Breast epithelium (tissue), 3 donors: Measurements from ENCODE around the gene C19orf85.

ENCODE experiments used
- POLR2A ChIP-seq: fragments of 450-650 bp; IDR thresholded peaks from one replicate; pipeline ENCODE4 v1.6.1; 2016; ENCODE audit warnings: antibody characterized with exemption, mild to moderate bottlenecking, moderate library complexity
- POLR2AphosphoS5 ChIP-seq, 3 donors: sonication (generic); formaldehyde crosslinking; IDR thresholded peaks; one replicate each; pipeline ENCODE4 v1.6.1; 2017; ENCODE audit warnings: antibody characterized with exemption in 3 of 3
- TF ChIP-seq, protein P1 (sequence below), 3 donors: fragments of 450-650 bp; IDR thresholded peaks; one replicate each; pipeline ENCODE4 v1.5.1; 2016 to 2017; ENCODE audit warnings: antibody characterized with exemption in 3 of 3, mild to moderate bottlenecking in 3 of 3, moderate library complexity in 3 of 3

DNA sequence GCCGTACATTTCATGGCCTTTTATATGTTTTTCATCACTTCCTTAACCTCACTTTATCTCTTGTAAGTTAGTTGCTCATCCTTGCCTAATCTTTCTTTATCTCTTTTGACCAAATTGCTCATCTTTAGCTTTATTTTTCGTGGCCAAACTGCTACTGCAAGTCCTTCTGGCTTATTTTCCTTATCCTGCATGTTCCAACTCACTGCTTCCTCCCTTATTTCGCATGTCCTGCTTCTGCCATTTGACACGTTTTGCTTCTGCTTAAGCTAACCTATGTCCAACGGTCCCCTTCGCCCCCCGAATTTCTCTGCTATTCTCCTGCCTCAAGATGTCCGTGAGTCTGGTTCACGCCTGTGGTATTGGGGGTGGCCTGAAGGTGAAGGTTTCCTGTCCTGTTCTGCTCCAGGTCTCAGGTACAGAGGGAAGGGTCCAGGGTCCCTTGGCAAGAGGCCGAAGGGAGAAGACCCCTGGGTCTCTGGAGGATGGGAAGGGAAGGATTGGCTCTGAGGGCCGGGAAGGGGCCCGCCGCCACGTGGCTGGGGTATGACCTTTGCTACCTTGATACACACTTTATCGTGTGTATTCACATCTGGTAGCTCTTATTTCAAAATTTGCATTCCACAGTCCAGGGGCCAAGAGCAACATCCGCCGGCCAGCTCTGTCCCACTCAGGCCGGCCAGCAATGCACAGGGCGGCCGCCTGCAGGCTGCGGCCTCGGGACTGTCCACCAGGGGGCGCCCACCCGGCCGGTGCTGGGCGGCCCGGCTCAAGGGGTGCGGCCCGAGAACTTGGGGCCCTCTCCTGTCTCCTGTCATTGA lies 2.9 kb upstream of the C19orf85 start:
- TF ChIP-seq POLR2AphosphoS5 (IDR thresholded peaks at IDR 0.05) (peak in 1 of 3 donors; percentile 27), POLR2A (no peak)
- TF ChIP-seq, protein P1, sequence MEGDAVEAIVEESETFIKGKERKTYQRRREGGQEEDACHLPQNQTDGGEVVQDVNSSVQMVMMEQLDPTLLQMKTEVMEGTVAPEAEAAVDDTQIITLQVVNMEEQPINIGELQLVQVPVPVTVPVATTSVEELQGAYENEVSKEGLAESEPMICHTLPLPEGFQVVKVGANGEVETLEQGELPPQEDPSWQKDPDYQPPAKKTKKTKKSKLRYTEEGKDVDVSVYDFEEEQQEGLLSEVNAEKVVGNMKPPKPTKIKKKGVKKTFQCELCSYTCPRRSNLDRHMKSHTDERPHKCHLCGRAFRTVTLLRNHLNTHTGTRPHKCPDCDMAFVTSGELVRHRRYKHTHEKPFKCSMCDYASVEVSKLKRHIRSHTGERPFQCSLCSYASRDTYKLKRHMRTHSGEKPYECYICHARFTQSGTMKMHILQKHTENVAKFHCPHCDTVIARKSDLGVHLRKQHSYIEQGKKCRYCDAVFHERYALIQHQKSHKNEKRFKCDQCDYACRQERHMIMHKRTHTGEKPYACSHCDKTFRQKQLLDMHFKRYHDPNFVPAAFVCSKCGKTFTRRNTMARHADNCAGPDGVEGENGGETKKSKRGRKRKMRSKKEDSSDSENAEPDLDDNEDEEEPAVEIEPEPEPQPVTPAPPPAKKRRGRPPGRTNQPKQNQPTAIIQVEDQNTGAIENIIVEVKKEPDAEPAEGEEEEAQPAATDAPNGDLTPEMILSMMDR (IDR thresholded peaks at IDR 0.05) = peak; percentile 89 to 94 (median 91)
